GM12891 (cell line): ENCODE data around the gene SORBS1.

Experiments
- POLR2A ChIP-seq: IDR thresholded peaks from 2 replicates; pipeline ENCODE4 v1.6.1; 2011; ENCODE audit warnings: low read depth, low read length, control low read depth
- POU2F2 ChIP-seq: IDR thresholded peaks from 2 replicates; pipeline ENCODE4 v1.6.1; 2011; ENCODE audit warnings: low read depth, mild to moderate bottlenecking, control low read depth, low read length, moderate library complexity
- SPI1 ChIP-seq: IDR thresholded peaks from 2 replicates; pipeline ENCODE4 v1.6.1; 2011; ENCODE audit warnings: low read depth, low read length, control low read depth

GRCh38 chr10:95533590-95533989 is 27.6 kb downstream of the SORBS1 start:
- TF ChIP-seq POLR2A: no peak
- no peak for TF ChIP-seq SPI1
- TF ChIP-seq POU2F2: no peak
